Measurements from ENCODE around the gene PLET1. TPM values are rescaled to one million over a fixed set of nuclear protein-coding genes. Genes with fewer than 3 reads are reported as not detected.
A peak's percentile ranks its signal among the peaks of the same experiment; 100 is the strongest.

The PLET1 gene
- total and polyA plus RNA-seq, 9 of the 15 experiments (the other 6 are each of a cell fraction or from before 2014, with no cell fraction given) = not detected

DNA sequence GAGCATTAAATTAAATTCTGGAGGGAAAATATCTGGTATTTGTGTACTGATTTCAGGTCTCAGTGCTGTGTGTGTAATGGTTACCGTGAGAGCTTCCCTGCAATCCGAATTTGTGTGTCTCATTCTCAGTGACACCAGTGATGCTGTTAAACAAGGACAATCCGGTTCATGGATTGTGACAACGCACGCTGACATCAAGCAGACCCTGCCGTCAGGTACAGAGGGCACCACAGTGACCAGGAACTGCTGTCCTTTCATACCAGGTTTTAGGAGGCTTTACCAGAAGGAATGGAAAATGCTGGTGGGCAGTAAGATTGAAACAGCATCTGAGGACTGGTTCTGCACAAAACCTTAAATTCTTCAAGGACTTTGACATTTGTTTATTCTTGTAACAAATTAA, 30.5 kb upstream of the PLET1 start (continued):
- TF ChIP-seq, protein P1, sequence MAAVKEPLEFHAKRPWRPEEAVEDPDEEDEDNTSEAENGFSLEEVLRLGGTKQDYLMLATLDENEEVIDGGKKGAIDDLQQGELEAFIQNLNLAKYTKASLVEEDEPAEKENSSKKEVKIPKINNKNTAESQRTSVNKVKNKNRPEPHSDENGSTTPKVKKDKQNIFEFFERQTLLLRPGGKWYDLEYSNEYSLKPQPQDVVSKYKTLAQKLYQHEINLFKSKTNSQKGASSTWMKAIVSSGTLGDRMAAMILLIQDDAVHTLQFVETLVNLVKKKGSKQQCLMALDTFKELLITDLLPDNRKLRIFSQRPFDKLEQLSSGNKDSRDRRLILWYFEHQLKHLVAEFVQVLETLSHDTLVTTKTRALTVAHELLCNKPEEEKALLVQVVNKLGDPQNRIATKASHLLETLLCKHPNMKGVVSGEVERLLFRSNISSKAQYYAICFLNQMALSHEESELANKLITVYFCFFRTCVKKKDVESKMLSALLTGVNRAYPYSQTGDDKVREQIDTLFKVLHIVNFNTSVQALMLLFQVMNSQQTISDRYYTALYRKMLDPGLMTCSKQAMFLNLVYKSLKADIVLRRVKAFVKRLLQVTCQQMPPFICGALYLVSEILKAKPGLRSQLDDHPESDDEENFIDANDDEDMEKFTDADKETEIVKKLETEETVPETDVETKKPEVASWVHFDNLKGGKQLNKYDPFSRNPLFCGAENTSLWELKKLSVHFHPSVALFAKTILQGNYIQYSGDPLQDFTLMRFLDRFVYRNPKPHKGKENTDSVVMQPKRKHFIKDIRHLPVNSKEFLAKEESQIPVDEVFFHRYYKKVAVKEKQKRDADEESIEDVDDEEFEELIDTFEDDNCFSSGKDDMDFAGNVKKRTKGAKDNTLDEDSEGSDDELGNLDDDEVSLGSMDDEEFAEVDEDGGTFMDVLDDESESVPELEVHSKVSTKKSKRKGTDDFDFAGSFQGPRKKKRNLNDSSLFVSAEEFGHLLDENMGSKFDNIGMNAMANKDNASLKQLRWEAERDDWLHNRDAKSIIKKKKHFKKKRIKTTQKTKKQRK (IDR thresholded peaks at IDR 0.05; ENCODE audit: borderline replicate concordance, low read depth, low read length) = no peak

DNA sequence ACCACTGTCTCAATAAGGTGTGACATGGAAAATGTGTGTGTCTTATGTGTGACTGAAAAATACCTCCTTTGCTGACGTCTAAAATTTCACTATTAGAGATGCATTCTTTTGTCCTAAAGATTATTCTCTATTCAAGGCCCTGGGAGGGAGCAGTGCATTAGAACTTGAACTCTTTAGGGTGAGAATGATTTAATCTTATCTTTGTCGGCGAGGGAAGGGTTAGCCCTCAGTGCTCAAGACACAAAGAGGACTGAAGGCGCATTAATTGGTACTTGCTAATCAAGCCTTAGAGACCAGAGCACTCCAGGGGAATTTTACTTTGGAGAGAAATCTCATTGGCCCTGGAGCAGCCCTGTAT, 29.8 kb upstream of the PLET1 start:
- peaks cover 7% of the 10 kb centered on the region for H4K20me1 ChIP-seq (replicated peaks; ENCODE audit: control insufficient read depth, insufficient read depth, low read length)
- no peak overlapping the region for H3K27ac ChIP-seq (ENCODE audit: extremely low read depth, low read depth, low read length)
- in situ Hi-C loops (cut with MboI) = no loop called here
- H3K79me2 ChIP-seq (ENCODE audit: control insufficient read depth, insufficient read depth, low read length) = no peaks in the 10 kb centered on the region
- peaks cover 0 to 3% of the 10 kb centered on the region in 2 experiments; a peak in 1 of 5 replicates for H3K27me3 ChIP-seq (ENCODE audit: control insufficient read depth in 2 of 2, insufficient read depth in 2 of 2, low read length in 2 of 2)
- H3K4me3 ChIP-seq = peak overlapping the region; percentile 33; the same call in 1 of the 2 replicates
- ChIA-PET CTCF (ENCODE audit: low intra/inter-chr PET ratio) (interaction anchor here (0.5 to 1.6 kb wide), 2 partner anchors 164 to 1461 kb away, joined by 3 to 6 read pairs; no protein-coding TSS in a partner anchor), POLR2A (no interaction called here)
- H2AFZ ChIP-seq (ENCODE audit: low read depth, low read length) = no peak overlapping the region; the same call in 1 of the 2 replicates
- H3K4me1 ChIP-seq (replicated peaks in 1 of 2; ENCODE audit: control insufficient read depth in 2 of 2, insufficient read depth in 2 of 2, low read length in 2 of 2) = peaks cover 19 to 20% of the 10 kb centered on the region in 2 experiments; a peak in 4 of 5 replicates
- ATAC-seq = no peak
- BruUV-seq (replicated peaks) = no TSS peak
- no peaks in the 10 kb centered on the region for H3K9me1 ChIP-seq (ENCODE audit: control insufficient read depth, insufficient read depth, low read length)
- 1% methylated on average over 4 of the region's 4 CpGs for WGBS (ENCODE audit: insufficient coverage, low coverage, missing lambda C conversion rate)
- no peaks in the 10 kb centered on the region for H3K36me3 ChIP-seq (ENCODE audit: control insufficient read depth, insufficient read depth, low read length)
- intact Hi-C loops (cut with micrococcal nuclease) = loop anchor here (1.0 to 2.0 kb wide), 2 partner anchors 164 to 265 kb away; no protein-coding TSS in a partner anchor
- peak overlapping the region; percentile 83 for H3K4me2 ChIP-seq (ENCODE audit: insufficient read depth, low read length)
- TF ChIP-seq ZNF79 (CRISPR knock-in tag; IDR thresholded peaks at IDR 0.05; ENCODE audit: low read depth) (peak; percentile 94), ZSCAN32 (CRISPR knock-in tag; IDR thresholded peaks at IDR 0.05) (no peak)
- TF ChIP-seq, protein P2, sequence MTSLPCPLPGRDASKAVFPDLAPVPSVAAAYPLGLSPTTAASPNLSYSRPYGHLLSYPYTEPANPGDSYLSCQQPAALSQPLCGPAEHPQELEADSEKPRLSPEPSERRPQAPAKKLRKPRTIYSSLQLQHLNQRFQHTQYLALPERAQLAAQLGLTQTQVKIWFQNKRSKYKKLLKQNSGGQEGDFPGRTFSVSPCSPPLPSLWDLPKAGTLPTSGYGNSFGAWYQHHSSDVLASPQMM (CRISPR knock-in tag; IDR thresholded peaks at IDR 0.05) = no peak
- TF ChIP-seq, protein P3, sequence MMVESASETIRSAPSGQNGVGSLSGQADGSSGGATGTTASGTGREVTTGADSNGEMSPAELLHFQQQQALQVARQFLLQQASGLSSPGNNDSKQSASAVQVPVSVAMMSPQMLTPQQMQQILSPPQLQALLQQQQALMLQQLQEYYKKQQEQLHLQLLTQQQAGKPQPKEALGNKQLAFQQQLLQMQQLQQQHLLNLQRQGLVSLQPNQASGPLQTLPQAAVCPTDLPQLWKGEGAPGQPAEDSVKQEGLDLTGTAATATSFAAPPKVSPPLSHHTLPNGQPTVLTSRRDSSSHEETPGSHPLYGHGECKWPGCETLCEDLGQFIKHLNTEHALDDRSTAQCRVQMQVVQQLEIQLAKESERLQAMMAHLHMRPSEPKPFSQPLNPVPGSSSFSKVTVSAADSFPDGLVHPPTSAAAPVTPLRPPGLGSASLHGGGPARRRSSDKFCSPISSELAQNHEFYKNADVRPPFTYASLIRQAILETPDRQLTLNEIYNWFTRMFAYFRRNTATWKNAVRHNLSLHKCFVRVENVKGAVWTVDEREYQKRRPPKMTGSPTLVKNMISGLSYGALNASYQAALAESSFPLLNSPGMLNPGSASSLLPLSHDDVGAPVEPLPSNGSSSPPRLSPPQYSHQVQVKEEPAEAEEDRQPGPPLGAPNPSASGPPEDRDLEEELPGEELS (CRISPR knock-in tag; IDR thresholded peaks at IDR 0.05; ENCODE audit: borderline replicate concordance) = no peak
- no peak for DNase-seq (ENCODE audit: extremely low read depth in 1 of 4, low spot score in 3 of 4)
- peak overlapping the region in 1 of 2 experiments; percentile 86; a peak in 2 of 4 replicates for H3K9ac ChIP-seq (ENCODE audit: insufficient read depth in 1 of 2, low read depth in 2 of 2, low read length in 2 of 2)
- no peak for FAIRE-seq
- no peaks in the 10 kb centered on the region for H3K9me3 ChIP-seq (replicated peaks; ENCODE audit: control insufficient read depth, insufficient read depth, low read depth, low read length)
